ENCODE measurements around the gene COG3.

COG3 gene

GRCh38 chr13:45536224-45536623 lies 71.5 kb downstream of the COG3 start:
- H3K9me3 Mint-ChIP-seq = no peaks in the 10 kb centered on the region
- no peak overlapping the region for H3K27ac Mint-ChIP-seq
- no peaks in the 10 kb centered on the region for H3K4me1 Mint-ChIP-seq
- no peak for DNase-seq
- CTCF ChIA-PET = no interaction called here
- H3K27me3 Mint-ChIP-seq = no peaks in the 10 kb centered on the region
- H3K36me3 Mint-ChIP-seq = peaks cover 31% of the 10 kb centered on the region
- H3K4me3 Mint-ChIP-seq = no peak overlapping the region

GRCh38 chr13:45537516-45537915 lies 72.8 kb downstream of the COG3 start:
- H3K9me3 Mint-ChIP-seq = no peaks in the 10 kb centered on the region
- no peak overlapping the region for H3K27ac Mint-ChIP-seq
- no peak overlapping the region for H3K4me3 Mint-ChIP-seq
- H3K36me3 Mint-ChIP-seq = peaks cover 27% of the 10 kb centered on the region
- DNase-seq = no peak
- H3K4me1 Mint-ChIP-seq = no peaks in the 10 kb centered on the region
- H3K27me3 Mint-ChIP-seq = no peaks in the 10 kb centered on the region
- CTCF ChIA-PET = no interaction called here

- Mint-ChIP-seq H3K4me3 (no peak overlapping the region), H3K4me1 (no peaks in the 10 kb centered on the region), H3K9me3 (no peaks in the 10 kb centered on the region), H3K27me3 (no peaks in the 10 kb centered on the region), H3K27ac (no peak overlapping the region), H3K36me3 (peaks cover 20% of the 10 kb centered on the region)
- DNase-seq = no peak
- CTCF ChIA-PET = no interaction called here
Measured at GRCh38 chr13:45538382-45538781, 73.6 kb downstream of the COG3 start.

- DNase-seq = no peak
- CTCF ChIA-PET = no interaction called here
- no peaks in the 10 kb centered on the region for H3K9me3 Mint-ChIP-seq
- no peaks in the 10 kb centered on the region for H3K4me1 Mint-ChIP-seq
- H3K27me3 Mint-ChIP-seq = no peaks in the 10 kb centered on the region
- peaks cover 6% of the 10 kb centered on the region for H3K36me3 Mint-ChIP-seq
- H3K4me3 Mint-ChIP-seq = no peak overlapping the region
- H3K27ac Mint-ChIP-seq = no peak overlapping the region
Measured at GRCh38 chr13:45540195-45540594, 75.5 kb downstream of the COG3 start.

- no peak overlapping the region for H3K4me3 Mint-ChIP-seq
- no peaks in the 10 kb centered on the region for H3K27me3 Mint-ChIP-seq
- H3K36me3 Mint-ChIP-seq = peaks cover 4% of the 10 kb centered on the region
- H3K27ac Mint-ChIP-seq = no peak overlapping the region
- DNase-seq = no peak
- H3K4me1 Mint-ChIP-seq = no peaks in the 10 kb centered on the region
- CTCF ChIA-PET = no interaction called here
- no peaks in the 10 kb centered on the region for H3K9me3 Mint-ChIP-seq
Measured at GRCh38 chr13:45540864-45541263, 76.1 kb downstream of the COG3 start.

- CTCF ChIA-PET = no interaction called here
- Mint-ChIP-seq H3K36me3 (peaks cover 1% of the 10 kb centered on the region), H3K4me3 (no peak overlapping the region), H3K27me3 (peaks cover 4% of the 10 kb centered on the region), H3K9me3 (no peaks in the 10 kb centered on the region), H3K4me1 (no peaks in the 10 kb centered on the region), H3K27ac (no peak overlapping the region)
- DNase-seq = no peak
Measured at GRCh38 chr13:45541806-45542205, 77.1 kb downstream of the COG3 start.

- no peak overlapping the region for H3K4me3 Mint-ChIP-seq
- CTCF ChIA-PET = no interaction called here
- H3K36me3 Mint-ChIP-seq = no peaks in the 10 kb centered on the region
- H3K9me3 Mint-ChIP-seq = no peaks in the 10 kb centered on the region
- DNase-seq = no peak
- no peak overlapping the region for H3K27ac Mint-ChIP-seq
- peaks cover 4% of the 10 kb centered on the region for H3K27me3 Mint-ChIP-seq
- H3K4me1 Mint-ChIP-seq = no peaks in the 10 kb centered on the region
Measured at GRCh38 chr13:45542391-45542790, 77.7 kb downstream of the COG3 start.

GRCh38 chr13:45542878-45543277 lies 78.1 kb downstream of the COG3 start:
- no peak overlapping the region for H3K4me3 Mint-ChIP-seq
- H3K9me3 Mint-ChIP-seq = no peaks in the 10 kb centered on the region
- H3K27ac Mint-ChIP-seq = no peak overlapping the region
- no peak for DNase-seq
- H3K4me1 Mint-ChIP-seq = no peaks in the 10 kb centered on the region
- peaks cover 8% of the 10 kb centered on the region for H3K27me3 Mint-ChIP-seq
- CTCF ChIA-PET = no interaction called here
- H3K36me3 Mint-ChIP-seq = no peaks in the 10 kb centered on the region

- no peaks in the 10 kb centered on the region for H3K9me3 Mint-ChIP-seq
- DNase-seq = no peak
- no peak overlapping the region for H3K27ac Mint-ChIP-seq
- CTCF ChIA-PET = no interaction called here
- no peaks in the 10 kb centered on the region for H3K4me1 Mint-ChIP-seq
- H3K4me3 Mint-ChIP-seq = no peak overlapping the region
- no peaks in the 10 kb centered on the region for H3K36me3 Mint-ChIP-seq
- peaks cover 16% of the 10 kb centered on the region for H3K27me3 Mint-ChIP-seq
Measured at GRCh38 chr13:45544520-45544919, 79.8 kb downstream of the COG3 start.

- Mint-ChIP-seq H3K36me3 (no peaks in the 10 kb centered on the region), H3K27me3 (peaks cover 19% of the 10 kb centered on the region), H3K4me3 (no peak overlapping the region), H3K4me1 (no peaks in the 10 kb centered on the region), H3K9me3 (no peaks in the 10 kb centered on the region), H3K27ac (no peak overlapping the region)
- CTCF ChIA-PET = no interaction called here
- no peak for DNase-seq
Measured at GRCh38 chr13:45545686-45546409, 81.1 kb downstream of the COG3 start.

- no peak for DNase-seq
- H3K27ac Mint-ChIP-seq = no peak overlapping the region
- no peaks in the 10 kb centered on the region for H3K36me3 Mint-ChIP-seq
- peaks cover 19% of the 10 kb centered on the region for H3K27me3 Mint-ChIP-seq
- H3K4me3 Mint-ChIP-seq = no peak overlapping the region
- CTCF ChIA-PET = no interaction called here
- H3K9me3 Mint-ChIP-seq = no peaks in the 10 kb centered on the region
- H3K4me1 Mint-ChIP-seq = no peaks in the 10 kb centered on the region
Measured at GRCh38 chr13:45546410-45546765, 81.6 kb downstream of the COG3 start.

GRCh38 chr13:45548281-45548680 lies 83.5 kb downstream of the COG3 start:
- Mint-ChIP-seq H3K27ac (no peak overlapping the region), H3K27me3 (peaks cover 19% of the 10 kb centered on the region), H3K4me1 (no peaks in the 10 kb centered on the region), H3K36me3 (no peaks in the 10 kb centered on the region), H3K4me3 (no peak overlapping the region), H3K9me3 (no peaks in the 10 kb centered on the region)
- DNase-seq = no peak
- CTCF ChIA-PET = no interaction called here

- no peaks in the 10 kb centered on the region for H3K9me3 Mint-ChIP-seq
- no peak for DNase-seq
- CTCF ChIA-PET = interaction anchor here (1.4 kb wide), 1 partner anchor 30 kb away, joined by 3 read pairs; no protein-coding TSS in a partner anchor
- H3K36me3 Mint-ChIP-seq = no peaks in the 10 kb centered on the region
- H3K4me3 Mint-ChIP-seq = no peak overlapping the region
- no peaks in the 10 kb centered on the region for H3K4me1 Mint-ChIP-seq
- H3K27me3 Mint-ChIP-seq = peaks cover 7% of the 10 kb centered on the region
- no peak overlapping the region for H3K27ac Mint-ChIP-seq
Measured at GRCh38 chr13:45554604-45555109, 89.9 kb downstream of the COG3 start.

GRCh38 chr13:45564133-45564776 lies 99.5 kb downstream of the COG3 start:
- CTCF ChIA-PET = no interaction called here
- Mint-ChIP-seq H3K9me3 (peaks cover 5% of the 10 kb centered on the region), H3K27me3 (peaks cover 8% of the 10 kb centered on the region), H3K4me3 (no peak overlapping the region), H3K36me3 (no peaks in the 10 kb centered on the region), H3K4me1 (no peaks in the 10 kb centered on the region), H3K27ac (no peak overlapping the region)
- DNase-seq = no peak

- no peak overlapping the region for H3K27ac Mint-ChIP-seq
- no peaks in the 10 kb centered on the region for H3K36me3 Mint-ChIP-seq
- DNase-seq = no peak
- H3K9me3 Mint-ChIP-seq = peaks cover 5% of the 10 kb centered on the region
- peaks cover 8% of the 10 kb centered on the region for H3K27me3 Mint-ChIP-seq
- no peak overlapping the region for H3K4me3 Mint-ChIP-seq
- no peaks in the 10 kb centered on the region for H3K4me1 Mint-ChIP-seq
- CTCF ChIA-PET = no interaction called here
Measured at GRCh38 chr13:45565331-45565730, 100.6 kb downstream of the COG3 start.
